ENCODE data around the gene KCNN3.

The KCNN3 gene

DNA sequence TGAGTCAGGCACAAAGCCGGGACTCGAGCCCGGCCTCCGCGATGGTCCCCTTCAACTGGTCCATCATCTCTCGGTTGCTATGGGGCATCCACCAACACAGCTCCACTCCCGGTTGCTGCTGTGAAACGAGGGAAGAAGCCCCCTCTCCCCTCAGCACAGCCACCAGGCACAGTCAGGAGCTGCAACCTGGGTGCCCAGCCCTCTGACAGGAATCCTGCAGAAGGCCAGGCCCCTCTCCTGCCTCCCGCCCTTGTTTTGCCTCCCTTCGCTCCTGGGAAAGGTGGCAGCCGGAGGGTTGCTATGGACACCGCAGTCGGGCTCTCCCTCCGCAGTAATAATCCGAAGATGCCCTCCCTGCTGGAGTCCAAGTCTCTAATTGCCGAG is 8.9 kb upstream of the KCNN3 start:
- no peak for DNase-seq

DNA sequence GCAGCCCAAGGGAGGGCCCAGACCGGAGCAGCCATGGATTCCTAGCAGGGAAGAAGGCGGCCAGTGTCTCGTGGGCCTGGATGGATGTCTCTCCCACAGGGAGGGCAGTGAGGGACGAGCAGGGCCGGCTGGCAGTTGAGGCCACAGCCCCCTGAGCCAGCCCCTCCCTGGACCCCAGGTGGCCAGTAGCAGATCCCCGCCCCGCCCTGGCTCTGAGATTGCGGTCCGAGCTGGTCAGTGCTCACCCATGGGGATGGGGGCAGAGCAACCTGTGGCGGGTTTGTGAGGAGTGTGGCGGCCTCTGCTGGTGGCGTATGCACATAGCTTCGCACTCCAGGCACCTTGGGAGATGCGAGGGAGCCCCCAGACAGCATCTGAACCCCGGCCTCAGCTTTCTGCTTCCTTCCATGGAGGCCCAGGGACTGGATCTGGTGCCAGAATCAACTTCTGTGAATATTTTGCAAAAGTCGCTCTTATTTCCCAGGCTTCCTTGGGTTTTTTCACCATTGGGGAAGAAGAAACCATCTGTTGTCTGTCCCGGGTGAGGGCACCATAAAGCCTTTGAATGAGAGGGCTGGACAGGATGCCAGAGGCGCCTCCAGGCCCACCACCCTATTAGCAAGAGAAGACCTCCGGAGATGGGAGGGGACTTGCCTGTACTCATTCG is 8.4 kb upstream of the KCNN3 start:
- peak; percentile 74 for DNase-seq

GRCh38 chr1:154877370-154877974 is 7.4 kb upstream of the KCNN3 start:
- no peak for DNase-seq

GRCh38 chr1:154876842-154877369 is 6.8 kb upstream of the KCNN3 start:
- no peak for DNase-seq

- DNase-seq, result no peak
Observed at GRCh38 chr1:154874465-154874864, 4.4 kb upstream of the KCNN3 start.

DNA sequence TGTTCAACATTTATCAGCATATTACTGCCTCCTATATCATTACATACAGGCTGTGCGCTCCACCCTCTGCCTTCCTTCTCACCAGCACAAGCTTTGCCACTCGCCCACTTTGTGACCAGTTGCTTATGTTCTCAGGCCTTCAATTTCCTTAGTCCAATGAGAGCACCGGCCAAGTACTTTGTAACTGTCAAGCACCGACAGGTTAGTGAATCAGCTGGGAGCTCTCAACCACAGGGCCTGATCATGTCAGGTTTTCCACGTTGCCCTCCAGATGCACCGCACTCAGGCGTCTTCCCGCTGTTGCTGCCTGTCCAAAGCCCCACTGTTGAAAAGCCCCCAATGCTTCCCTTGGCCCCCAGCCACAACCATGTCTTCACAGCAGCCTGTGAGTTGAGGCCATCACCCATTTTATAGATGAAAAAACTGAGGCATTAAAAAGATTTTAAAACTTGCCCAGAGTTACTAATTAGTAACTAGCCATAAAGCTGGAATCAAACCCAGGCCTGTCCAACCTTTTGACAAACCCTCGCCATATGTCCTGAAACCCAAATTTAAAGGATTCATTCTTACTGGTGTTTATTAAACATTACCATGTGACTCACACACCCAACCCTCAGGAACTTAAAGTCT is 3.4 kb upstream of the KCNN3 start:
- no peak for DNase-seq

DNA sequence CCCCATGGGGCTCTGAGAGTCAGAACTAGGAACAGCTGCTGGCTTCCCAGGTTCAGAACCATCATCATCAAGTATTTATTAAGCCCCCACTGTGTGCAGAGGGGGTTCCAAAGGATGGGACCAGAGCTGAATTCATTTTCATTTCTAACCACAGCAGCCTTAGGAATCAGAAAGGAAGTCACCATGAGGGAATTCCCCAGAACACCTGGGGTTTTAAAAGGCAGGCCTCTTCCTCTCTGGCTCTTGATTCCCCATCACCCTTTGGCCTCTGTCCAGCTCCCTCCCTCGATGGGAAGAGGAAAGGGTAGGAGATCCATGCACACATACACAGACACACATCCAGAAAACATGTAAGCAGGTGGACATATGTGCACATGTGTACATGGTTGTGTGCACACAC is 1.3 kb upstream of the KCNN3 start:
- DNase-seq, result no peak

DNA sequence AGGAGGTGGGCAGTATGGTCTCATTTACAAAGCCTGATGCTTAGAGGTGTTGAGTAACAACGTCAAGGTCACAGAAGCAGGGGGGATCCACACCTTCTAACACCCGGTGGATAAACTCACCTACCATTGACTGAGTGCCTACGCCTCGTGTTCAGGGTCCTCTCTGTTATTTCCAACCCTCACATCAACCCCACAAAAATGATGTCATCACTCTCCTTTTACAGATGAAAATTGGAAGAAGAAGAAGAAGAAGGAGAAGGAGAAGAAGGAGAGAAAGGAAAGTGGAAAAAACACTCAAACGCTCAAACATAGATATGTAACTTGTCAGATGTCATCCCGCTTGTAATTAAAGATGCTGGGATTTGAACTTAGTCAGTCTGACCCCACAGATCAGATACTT is 653 bp upstream of the KCNN3 start:
- DNase-seq, result no peak

DNA sequence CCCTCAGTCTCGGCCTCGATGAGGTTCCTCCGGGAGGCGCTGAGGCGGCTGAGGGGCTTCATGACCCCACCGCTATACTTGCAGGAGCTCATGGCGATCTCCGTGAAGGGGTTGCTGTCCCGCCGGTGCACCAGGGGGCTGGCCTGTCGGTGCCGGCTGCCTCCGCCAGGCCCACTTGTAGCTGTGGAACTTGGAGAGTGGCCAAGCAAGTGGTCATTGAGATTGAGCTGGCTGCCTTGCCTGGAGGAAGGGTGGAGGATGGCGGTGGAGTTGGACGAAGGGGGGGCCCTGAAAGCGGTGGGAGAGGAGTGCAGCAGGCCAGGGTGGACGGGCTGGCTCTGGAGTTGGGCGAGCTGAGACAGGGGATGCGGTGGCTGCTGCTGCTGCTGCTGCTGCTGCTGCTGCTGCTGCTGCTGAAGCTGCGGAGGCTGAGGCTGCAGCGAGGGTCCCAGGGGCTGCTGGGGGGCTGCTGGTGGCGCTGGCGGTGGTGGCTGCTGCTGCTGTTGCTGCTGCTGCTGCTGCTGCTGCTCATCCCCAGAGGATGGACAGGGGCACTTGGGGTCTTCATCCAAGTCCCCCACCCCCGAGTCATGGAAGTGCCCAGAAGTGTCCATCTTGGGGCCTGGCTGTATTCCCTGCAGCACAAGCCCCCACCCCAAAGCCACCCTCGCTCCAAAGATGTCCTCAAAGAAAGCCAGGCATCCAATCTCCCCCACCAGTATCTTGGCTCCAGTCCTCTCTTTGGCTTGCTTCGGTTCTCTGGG is 548 bp downstream of the KCNN3 start:
- DNase-seq, result no peak

DNA sequence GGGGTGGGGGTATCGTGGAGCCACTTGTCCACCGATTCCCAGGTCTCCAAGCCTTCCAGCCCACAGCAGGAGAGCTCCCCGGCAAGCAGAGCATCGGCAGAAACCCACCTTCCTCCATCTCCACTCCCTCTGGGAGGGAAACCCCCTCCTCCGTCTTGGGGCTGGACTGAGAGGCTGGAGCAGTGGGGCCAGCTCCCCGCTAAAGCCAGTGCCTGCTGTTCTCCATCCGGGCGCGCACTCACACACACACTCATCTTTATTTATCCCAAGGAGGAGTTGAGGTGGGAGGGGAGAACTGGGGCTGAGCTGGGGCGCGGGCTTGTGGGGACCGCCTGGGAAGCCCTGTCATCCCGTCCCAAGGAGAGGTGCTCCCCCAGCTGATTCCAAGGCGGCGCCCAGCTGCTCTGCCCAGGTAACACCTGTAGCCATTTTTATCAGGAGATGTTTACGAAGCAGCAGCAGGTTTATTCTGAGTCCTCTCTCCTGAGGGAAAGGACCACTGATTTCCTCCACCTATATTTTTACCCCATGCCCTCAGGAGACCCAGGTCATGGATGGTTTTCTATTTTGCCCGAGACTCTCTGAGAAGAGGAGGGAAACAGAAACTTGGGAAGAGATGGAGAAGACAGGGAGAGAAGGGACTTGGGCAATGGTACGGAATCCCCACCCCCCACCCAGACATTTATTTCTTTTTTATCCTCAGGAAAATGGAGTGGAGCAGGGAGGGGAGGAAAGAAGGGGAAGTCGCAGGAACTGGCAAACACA is 2.1 kb downstream of the KCNN3 start:
- no peak for DNase-seq

- no peak for DNase-seq
Observed at GRCh38 chr1:154867064-154867825, 2.8 kb downstream of the KCNN3 start.

- DNase-seq, result no peak
Observed at GRCh38 chr1:154866257-154867063, 3.6 kb downstream of the KCNN3 start.

GRCh38 chr1:154865442-154866256 is 4.4 kb downstream of the KCNN3 start:
- DNase-seq, result no peak

DNA sequence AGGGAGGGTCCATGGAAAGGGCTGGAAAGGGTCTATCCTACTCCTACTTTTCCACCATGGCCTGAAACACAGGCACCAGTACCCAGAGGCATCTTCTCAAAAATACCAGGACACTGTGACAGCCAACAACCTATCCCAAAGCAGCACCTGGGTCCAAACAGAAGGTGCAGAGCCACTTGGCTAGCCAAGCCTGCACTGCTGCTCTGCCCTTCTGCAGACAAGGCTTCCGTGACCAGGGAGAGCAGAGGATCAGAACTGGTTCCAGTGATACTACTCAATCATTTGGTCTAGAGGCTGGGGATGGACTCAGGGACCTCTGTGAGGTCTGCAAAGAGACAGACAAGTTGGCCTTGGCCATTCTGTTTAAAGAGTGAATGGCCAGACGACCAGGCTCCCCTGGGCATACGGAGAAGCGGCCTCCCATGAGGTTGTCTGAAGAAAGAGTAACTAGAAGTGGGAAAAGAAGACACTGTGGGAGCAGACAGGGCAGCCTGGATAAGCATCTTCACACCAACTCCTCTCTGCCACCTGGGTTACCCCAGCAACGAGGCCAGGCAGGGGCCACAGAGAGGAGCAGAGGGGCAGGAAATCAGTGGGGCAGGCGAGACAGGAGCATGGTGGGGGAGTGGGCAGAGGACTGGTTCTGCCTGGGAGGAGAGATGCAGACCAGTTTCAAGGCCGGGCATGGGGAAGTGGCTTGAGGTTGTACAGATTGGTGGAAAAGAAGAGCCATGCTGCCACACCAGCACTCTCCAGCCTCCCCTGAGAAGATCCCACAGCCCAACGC is 5.7 kb downstream of the KCNN3 start:
- DNase-seq, result no peak

- peak; percentile 42 for DNase-seq
Observed at GRCh38 chr1:154863315-154864174, 6.5 kb downstream of the KCNN3 start.

DNA sequence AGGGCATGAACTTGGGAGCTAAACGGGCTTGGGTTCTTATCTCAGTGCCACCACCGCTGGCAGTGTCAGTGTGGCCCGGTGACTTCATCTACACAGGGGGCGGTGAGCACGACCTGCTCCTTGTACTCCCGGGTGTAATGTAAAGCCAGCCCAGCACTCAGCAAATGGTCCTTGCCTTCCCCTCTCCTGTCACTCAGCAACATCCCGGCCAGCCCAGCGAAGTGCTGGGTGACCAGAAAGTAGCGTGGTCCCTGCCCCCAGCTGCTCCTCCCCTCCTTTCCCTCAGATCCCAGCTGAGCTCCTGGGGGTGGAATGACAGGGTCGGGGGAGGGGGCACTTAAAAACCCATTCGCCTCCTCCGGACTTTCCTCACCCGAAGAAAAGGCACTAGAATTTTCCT is 7.2 kb downstream of the KCNN3 start:
- no peak for DNase-seq

- DNase-seq, result no peak
Observed at GRCh38 chr1:154861607-154862094, 8.4 kb downstream of the KCNN3 start.

Measured in CD4-positive, alpha-beta T cell treated with Interleukin-10 for 1 hour (primary cell).